SJCRH30 (cell line): ENCODE results near the gene SLC16A10. TPM values are rescaled to one million over a fixed set of nuclear protein-coding genes. Genes with fewer than 3 reads are reported as not detected.
"Not testable (repeated sequence)": the region's sequence is repeated elsewhere in the genome, so short reads cannot be mapped to it uniquely, and the experiment has no call there.

Experiments used
- DNase-seq, 2 experiments: peaks; one replicate each; pipeline ENCODE4 v3.0.0-alpha.2; 2015 to 2020
- H3K27ac ChIP-seq: fragments of 250-450 bp; sonication (Bioruptor Pico); 2 replicates; pipeline ENCODE4 v1.5.1; 2020; ENCODE audit warnings: mild to moderate bottlenecking, moderate library complexity
- H3K27me3 ChIP-seq: fragments of 250-450 bp; sonication (Bioruptor Pico); 2 replicates; pipeline ENCODE4 v1.5.1; 2020; ENCODE audit warnings: mild to moderate bottlenecking, moderate library complexity
- H3K36me3 ChIP-seq: fragments of 250-450 bp; sonication (Bioruptor Pico); 2 replicates; pipeline ENCODE4 v1.5.1; 2020; ENCODE audit warnings: mild to moderate bottlenecking, moderate library complexity
- H3K4me1 ChIP-seq: fragments of 250-450 bp; sonication (Bioruptor Pico); 2 replicates; pipeline ENCODE4 v1.5.1; 2020; ENCODE audit warnings: mild to moderate bottlenecking, moderate library complexity
- H3K4me3 ChIP-seq: fragments of 250-450 bp; sonication (Bioruptor Pico); 2 replicates; pipeline ENCODE4 v1.5.1; 2020; ENCODE audit warnings: mild to moderate bottlenecking, moderate library complexity
- H3K9me3 ChIP-seq: fragments of 250-450 bp; sonication (Bioruptor Pico); replicated peaks from 2 replicates; pipeline ENCODE4 v1.5.1; 2020; ENCODE audit warnings: mild to moderate bottlenecking, moderate library complexity
- total RNA-seq: library from RNA; depleted of rRNA; stranded (reverse); fragments of >200 nt; shearing (Covaris generic); gene quantifications from 2 replicates; pipeline ENCODE4 v1.2.3, GENCODE V29; 2014

The SLC16A10 gene
- total RNA-seq, 1 experiment from 2014 or later, result 29.5 TPM

DNA sequence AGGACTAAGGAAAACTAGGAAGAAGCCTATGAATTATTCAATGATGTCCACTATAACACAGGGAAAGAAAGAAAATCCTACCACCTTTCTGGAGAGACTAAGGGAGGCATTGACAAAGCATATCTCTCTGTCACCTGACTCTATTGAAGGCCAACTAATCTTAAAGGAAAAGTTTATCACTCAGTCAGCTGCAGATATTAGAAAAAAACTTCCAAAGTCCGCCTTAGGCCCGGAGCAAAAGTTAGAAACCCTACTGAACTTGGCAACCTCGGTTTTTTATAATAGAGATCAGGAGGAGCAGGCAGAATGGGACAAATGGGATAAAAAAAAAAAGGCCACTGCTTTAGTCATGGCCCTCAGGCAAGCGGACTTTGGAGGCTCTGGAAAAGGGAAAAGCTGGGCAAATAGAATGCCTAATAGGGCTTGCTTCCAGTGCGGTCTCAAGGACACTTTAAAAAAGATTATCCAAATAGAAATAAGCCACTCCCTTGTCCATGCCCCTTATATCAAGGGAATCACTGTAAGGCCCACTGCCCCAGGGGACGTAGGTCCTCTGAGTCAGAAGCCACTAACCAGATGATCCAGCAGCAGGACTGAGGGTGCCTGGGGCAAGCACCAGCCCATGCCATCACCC, 47.0 kb downstream of the SLC16A10 start:
- not testable (repeated sequence) for H3K9me3 ChIP-seq, H3K36me3 ChIP-seq, H3K27me3 ChIP-seq, DNase-seq, H3K4me1 ChIP-seq, H3K27ac ChIP-seq, H3K4me3 ChIP-seq

DNA sequence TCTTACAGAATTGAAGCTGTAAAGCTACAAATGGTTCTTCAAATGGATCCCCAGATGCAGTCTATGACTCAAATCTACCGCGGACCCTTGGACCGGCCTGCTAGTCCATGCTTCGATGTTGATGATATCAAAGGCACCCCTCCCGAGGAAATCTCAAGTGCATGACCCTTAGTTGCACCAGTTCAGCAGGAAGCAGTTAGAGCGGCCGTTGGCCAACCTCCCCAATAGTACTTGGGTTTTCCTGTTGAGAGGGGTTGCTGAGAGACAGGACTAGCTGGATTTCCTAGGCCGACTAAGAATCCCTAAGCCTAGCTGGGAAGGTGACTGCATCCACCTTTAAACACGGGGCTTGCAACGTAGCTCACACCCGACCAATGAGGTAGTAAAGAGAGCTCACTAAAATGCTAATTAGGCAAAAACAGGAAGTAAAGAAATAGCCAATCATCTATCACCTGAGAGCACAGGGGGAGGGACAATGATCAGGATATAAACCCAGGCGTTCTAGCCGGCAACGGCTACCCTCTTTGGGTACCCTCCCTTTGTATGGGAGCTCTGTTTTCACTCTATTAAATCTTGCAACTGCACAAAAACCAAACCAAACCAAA, 50.3 kb downstream of the SLC16A10 start:
- DNase-seq, H3K9me3 ChIP-seq, H3K27ac ChIP-seq, H3K4me1 ChIP-seq, H3K36me3 ChIP-seq, H3K27me3 ChIP-seq, H3K4me3 ChIP-seq: not testable (repeated sequence)

DNA sequence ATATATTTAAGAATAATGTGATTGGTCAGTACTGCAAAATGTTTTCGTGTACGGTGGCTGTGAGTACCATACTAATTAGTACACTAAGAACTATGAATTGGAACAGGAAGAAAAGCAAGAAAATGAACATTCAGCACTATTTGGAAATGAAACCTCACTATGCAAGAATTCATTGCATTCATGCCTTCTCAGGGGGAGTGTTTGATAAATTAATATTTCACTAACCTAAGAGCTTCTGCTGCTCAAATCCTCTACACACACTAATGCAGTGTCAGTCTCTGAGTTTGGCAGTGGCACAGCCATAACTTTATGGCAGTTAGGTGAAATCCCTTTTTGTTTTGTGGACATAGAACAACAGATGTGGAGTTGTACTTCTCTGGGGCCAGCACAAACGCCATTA, 60.1 kb downstream of the SLC16A10 start:
- H3K4me3 ChIP-seq, result no peak overlapping the region
- H3K27me3 ChIP-seq, result no peaks in the 10 kb centered on the region
- H3K27ac ChIP-seq, result no peak overlapping the region
- 0 out of 2 replicates have a peak, but pooled peaks cover 2% of the 10 kb centered on the region for H3K9me3 ChIP-seq
- H3K4me1 ChIP-seq, result peaks cover 19% of the 10 kb centered on the region
- DNase-seq, result no peak
- H3K36me3 ChIP-seq, result no peaks in the 10 kb centered on the region; the same call in 1 of the 2 replicates

DNA sequence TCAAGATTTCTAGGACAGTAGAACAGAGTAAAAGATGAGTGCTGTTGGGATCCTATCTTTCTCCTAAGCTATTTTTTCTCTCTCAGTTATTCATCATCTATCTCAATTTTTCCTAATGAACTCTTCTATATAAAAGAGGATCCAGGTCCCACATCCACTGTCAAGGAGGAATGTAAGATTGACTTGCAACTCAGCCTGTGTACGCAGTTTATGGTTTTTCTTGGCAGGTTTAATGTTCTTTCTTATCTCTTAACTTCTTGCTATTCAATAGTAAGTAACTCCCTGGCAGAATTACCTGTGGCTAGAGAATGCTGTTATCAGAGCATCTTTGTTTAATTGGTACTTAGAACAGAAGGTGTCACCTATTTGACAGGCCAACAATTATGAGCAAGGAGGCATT, 60.8 kb downstream of the SLC16A10 start:
- no peak overlapping the region for H3K27ac ChIP-seq
- no peaks in the 10 kb centered on the region for H3K9me3 ChIP-seq
- no peak overlapping the region for H3K4me3 ChIP-seq
- H3K4me1 ChIP-seq, result peaks cover 19% of the 10 kb centered on the region
- no peak for DNase-seq
- no peaks in the 10 kb centered on the region for H3K27me3 ChIP-seq
- no peaks in the 10 kb centered on the region; the same call in 1 of the 2 replicates for H3K36me3 ChIP-seq

DNA sequence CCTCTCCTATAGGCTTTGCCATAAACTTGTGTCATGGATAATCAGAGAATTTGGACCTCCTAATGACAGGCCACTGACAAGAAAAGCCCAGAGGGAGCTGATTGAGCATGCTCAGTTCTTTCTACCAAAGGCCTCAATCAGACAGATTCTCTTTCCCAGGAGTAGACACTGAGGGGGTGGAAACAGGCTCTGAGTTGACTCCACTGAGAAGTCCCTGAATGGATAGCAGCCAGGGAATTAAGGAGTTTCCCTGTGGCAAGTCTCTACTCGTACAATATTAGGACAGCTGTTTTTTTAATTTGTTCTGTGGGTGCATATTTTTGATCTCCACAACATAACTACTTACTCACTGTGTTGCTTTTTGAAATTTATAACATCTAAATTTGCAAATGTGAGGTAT, 63.3 kb downstream of the SLC16A10 start:
- Histone ChIP-seq H3K4me1 (peaks cover 27% of the 10 kb centered on the region), H3K4me3 (no peak overlapping the region), H3K27ac (peak overlapping the region; percentile 4; the same call in 1 of the 2 replicates), H3K9me3 (no peaks in the 10 kb centered on the region; the same call in 1 of the 2 replicates), H3K27me3 (no peaks in the 10 kb centered on the region), H3K36me3 (no peaks in the 10 kb centered on the region; the same call in 1 of the 2 replicates)
- peak; percentile 62 to 79 for DNase-seq

DNA sequence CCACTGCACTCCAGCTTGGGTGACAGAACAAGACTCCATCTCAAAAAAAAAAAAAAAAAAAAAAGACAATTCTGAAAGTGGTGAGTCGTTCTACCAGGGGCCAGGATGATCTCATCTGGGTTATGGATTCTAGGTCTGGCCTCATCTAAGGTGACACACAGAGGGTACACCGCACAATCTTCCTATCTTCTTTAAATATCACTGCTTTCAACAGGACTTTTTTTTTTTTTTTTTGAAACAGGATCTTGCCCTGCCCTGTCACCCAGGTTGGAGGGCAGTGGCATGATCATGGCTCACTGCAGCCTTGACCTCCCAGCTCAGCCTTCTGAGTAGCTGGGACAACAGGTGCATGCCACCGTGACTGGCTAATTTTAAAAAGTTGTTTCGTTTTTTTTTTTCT, 67.7 kb downstream of the SLC16A10 start:
- peak overlapping the region; percentile 20; the same call in 1 of the 2 replicates for H3K27ac ChIP-seq
- H3K4me3 ChIP-seq, result no peak overlapping the region
- DNase-seq, result peak; percentile 34 to 51
- H3K27me3 ChIP-seq, result no peaks in the 10 kb centered on the region
- H3K9me3 ChIP-seq, result no peaks in the 10 kb centered on the region; the same call in 1 of the 2 replicates
- no peaks in the 10 kb centered on the region for H3K36me3 ChIP-seq
- peaks cover 21% of the 10 kb centered on the region for H3K4me1 ChIP-seq

DNA sequence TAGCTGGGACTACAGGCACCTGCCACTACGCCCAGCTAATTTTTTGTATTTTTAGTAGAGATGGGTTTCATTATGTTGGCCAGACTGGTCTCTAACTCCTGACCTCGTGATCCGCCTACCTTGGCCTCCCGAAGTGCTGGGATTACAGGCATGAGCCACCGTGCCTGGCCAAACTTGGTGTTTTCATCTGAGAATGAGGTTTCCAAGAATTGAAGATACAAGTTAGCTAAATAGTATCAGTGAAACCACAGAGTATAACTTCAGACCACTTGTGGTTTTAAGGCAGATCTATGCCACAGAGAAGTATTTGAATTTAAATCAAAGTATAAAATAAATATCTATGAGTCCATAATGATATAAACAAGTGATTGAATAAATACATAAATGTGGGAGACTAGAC, 70.1 kb downstream of the SLC16A10 start:
- H3K27me3 ChIP-seq, result no peaks in the 10 kb centered on the region
- no peak for DNase-seq
- H3K9me3 ChIP-seq, result peaks cover under 1% of the 10 kb centered on the region
- H3K4me1 ChIP-seq, result peaks cover 8% of the 10 kb centered on the region; the same call in 1 of the 2 replicates
- no peak overlapping the region for H3K27ac ChIP-seq
- no peaks in the 10 kb centered on the region for H3K36me3 ChIP-seq
- H3K4me3 ChIP-seq, result no peak overlapping the region

DNA sequence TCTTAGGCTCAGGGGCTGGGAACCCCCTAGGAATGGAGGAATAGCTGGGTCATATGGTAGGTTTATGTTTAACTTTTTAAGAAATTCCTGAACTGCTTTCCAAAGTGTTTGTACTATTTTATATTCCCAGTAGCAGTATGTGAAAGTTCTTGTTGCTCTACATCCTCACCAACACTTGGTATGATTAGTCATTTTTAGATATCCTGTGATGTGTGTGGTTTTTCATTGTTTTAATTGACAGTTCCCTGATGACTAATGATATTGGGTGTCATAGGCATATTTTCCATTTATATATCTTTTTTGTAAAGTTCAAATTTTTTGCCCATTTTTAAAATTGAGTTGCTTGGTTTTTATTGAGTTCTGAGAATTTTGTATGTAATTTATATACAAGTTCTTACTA, 72.3 kb downstream of the SLC16A10 start:
- Histone ChIP-seq H3K9me3 (peaks cover 6% of the 10 kb centered on the region), H3K4me1 (peaks cover 4% of the 10 kb centered on the region; the same call in 1 of the 2 replicates), H3K36me3 (no peaks in the 10 kb centered on the region), H3K27ac (no peak overlapping the region), H3K27me3 (no peaks in the 10 kb centered on the region), H3K4me3 (no peak overlapping the region)
- DNase-seq, result no peak

DNA sequence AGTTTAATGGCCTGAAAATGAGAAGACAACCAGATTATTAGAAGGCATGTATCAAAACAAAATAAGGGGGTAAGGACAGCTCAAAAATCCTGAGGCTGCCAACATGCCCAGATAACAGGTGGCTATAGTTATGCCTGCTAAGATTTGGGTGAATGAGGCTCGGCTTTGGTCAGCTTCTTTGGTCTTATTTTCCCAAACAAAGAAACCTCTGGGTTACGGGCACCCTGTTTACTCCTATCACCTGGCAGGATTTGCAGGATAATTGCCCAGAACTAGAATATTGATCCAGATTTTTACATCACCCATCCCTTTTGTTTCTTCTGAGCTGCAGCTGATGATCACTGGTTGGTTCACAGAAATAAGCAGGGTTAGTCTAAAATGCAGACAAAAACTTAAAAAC, 74.3 kb downstream of the SLC16A10 start:
- no peak overlapping the region for H3K4me3 ChIP-seq
- H3K4me1 ChIP-seq, result no peaks in the 10 kb centered on the region
- DNase-seq, result no peak
- peaks cover 10% of the 10 kb centered on the region for H3K9me3 ChIP-seq
- H3K27me3 ChIP-seq, result no peaks in the 10 kb centered on the region
- H3K27ac ChIP-seq, result no peak overlapping the region
- no peaks in the 10 kb centered on the region for H3K36me3 ChIP-seq

DNA sequence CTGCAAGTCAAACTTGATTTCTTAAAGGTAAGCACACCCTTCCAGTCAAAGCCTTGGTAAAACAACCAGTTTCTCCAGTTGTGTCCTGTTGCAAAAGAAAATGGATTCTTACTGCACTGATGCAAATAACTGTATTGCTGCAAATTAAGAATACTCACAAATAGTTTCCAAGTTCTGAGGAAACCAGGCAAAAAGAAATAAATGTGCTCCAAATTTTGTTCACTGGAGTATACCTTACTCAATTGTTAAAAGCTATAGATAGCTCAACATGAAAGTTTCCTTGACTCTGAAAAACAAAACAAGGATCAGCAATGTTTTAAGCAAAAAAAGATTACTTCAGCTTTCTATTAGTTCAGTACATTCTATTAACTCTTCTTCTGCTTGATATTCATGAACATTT, 75.2 kb downstream of the SLC16A10 start:
- Histone ChIP-seq H3K27ac (no peak overlapping the region), H3K4me1 (no peaks in the 10 kb centered on the region), H3K9me3 (peaks cover 10% of the 10 kb centered on the region), H3K4me3 (no peak overlapping the region), H3K36me3 (no peaks in the 10 kb centered on the region), H3K27me3 (no peaks in the 10 kb centered on the region)
- no peak for DNase-seq

DNA sequence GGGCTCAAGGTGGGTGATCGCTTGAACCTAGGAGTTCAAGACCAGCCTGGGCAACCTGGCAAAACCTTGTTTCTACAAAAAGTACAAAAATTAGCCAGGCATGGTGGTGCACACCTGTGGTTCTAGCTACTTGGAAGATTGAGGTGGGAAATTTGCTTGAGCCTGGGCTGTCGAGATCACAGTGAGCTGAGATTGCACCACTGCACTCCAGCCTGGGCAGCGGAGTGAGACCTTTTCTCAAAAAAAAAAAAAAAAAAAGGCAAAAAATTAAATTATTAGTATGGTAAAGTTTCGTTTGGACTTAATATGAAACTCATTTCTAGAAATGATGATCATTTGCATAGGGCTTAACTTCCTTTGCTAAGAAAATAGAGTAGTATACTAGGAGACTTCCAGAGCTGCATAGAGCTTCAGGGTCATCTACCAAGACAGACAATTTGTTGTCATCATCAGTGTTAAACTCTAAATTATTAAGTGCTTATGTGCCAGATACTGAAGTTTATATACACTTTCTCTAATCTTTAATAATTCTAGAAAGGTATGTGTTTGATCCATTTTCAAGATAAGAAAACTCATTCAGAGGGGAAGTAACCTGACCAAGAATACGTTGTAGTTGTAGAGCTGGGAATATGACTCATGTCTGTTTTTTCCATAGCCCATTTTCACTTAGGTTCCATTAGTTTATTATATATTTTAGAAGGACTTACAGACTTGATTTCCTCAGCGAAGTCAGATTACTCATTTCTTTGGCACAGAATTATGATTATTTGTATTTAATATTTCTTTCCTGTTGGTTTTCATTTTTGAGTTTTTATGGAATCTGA, 84.5 kb downstream of the SLC16A10 start:
- Histone ChIP-seq H3K27ac (no peak overlapping the region), H3K36me3 (no peaks in the 10 kb centered on the region), H3K27me3 (no peaks in the 10 kb centered on the region), H3K4me3 (no peak overlapping the region), H3K9me3 (no peaks in the 10 kb centered on the region), H3K4me1 (no peaks in the 10 kb centered on the region)
- no peak for DNase-seq

DNA sequence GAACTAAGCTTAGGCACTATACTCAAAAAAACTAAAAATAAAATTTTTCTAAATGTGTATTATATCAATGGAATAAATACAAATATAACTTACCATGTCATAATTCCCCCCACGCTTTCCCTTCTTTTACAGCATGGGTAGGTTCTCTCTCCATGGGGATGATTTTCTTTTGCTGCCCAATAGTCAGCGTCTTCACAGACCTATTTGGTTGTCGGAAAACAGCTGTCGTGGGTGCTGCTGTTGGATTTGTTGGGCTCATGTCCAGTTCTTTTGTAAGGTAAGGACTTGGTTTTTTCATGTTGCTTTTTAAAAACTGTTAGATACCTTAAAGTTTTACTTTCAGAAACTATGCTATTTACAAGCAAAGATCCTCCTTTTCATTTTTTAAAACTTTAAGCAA, 85.3 kb downstream of the SLC16A10 start:
- Histone ChIP-seq H3K9me3 (no peaks in the 10 kb centered on the region), H3K27me3 (no peaks in the 10 kb centered on the region), H3K27ac (no peak overlapping the region), H3K4me1 (no peaks in the 10 kb centered on the region), H3K36me3 (no peaks in the 10 kb centered on the region; the same call in 1 of the 2 replicates), H3K4me3 (no peak overlapping the region)
- peak in 1 of 2 experiments; percentile 29 for DNase-seq

DNA sequence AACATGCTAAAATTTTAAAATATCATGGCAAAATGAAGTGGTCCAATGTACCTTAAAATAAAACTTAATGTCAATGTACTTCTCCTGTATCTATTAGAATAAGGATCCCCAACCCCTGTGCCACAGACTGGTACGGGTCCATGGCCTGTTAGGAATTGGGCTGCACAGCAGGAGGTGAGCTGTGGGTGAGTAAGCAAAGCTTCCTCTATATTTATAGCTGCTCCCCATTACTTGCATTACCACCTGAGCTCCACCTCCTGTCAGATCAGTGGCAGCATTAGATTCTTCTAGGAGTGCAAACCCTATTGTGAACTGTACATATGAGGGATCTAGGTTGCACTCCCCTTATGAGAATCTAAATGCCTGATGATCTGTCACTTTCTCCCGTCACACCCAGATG, 86.0 kb downstream of the SLC16A10 start:
- no peak for DNase-seq
- Histone ChIP-seq H3K27ac (no peak overlapping the region), H3K9me3 (no peaks in the 10 kb centered on the region), H3K4me1 (no peaks in the 10 kb centered on the region), H3K4me3 (no peak overlapping the region), H3K27me3 (no peaks in the 10 kb centered on the region), H3K36me3 (no peaks in the 10 kb centered on the region; the same call in 1 of the 2 replicates)

DNA sequence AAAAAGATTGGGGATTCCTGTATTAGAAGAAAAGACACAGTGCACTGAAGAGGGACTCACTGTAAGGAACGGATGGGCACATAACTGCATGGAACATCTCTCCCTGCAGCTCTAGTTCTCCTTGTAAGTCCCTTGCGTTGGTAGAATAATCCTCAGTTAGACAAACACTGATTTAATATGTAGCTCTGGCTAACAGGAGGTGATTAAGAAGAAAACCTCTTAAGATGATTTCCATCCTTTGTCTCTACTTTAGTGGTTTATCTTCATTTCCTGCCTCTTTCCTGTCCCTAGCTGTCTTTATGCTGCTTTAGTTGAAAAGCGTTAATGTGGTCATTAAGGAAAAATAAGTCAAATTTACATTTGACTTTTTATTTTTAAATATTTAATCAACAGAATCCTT, 86.6 kb downstream of the SLC16A10 start:
- Histone ChIP-seq H3K4me1 (no peaks in the 10 kb centered on the region), H3K9me3 (no peaks in the 10 kb centered on the region), H3K27ac (no peak overlapping the region), H3K36me3 (peaks cover 4% of the 10 kb centered on the region; the same call in 1 of the 2 replicates), H3K4me3 (no peak overlapping the region), H3K27me3 (no peaks in the 10 kb centered on the region)
- no peak for DNase-seq

DNA sequence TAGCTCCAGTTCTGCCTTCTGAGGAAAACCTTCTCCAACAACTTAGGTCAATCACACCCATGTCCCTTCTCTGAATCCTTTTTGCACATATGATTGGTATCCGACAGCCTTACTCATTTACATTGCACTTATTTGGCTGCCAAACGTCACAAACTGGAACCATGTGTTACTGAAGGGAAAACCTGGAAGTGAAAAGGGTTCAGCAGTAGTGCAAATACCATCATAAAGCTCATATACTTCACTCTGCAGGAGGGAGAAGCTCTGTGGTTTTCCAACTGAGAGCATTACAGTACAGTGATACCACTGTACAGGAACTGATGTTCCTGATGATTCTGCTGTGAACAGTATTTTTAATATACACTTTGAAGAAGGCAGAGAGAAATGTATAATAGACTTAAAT, 87.8 kb downstream of the SLC16A10 start:
- Histone ChIP-seq H3K9me3 (peaks cover 5% of the 10 kb centered on the region; the same call in 1 of the 2 replicates), H3K27ac (no peak overlapping the region), H3K27me3 (no peaks in the 10 kb centered on the region), H3K36me3 (peaks cover 9% of the 10 kb centered on the region; the same call in 1 of the 2 replicates), H3K4me3 (no peak overlapping the region), H3K4me1 (no peaks in the 10 kb centered on the region)
- no peak for DNase-seq
